Mesenchymal stem cell (in vitro differentiated cells and primary cell): ENCODE measurements around the gene KREMEN1.

Experiments
- DNase-seq: peaks from one replicate; pipeline ENCODE4 v3.0.0-alpha.2; 2013
- H2AFZ ChIP-seq: one replicate; pipeline ENCODE4 v1.6.1; 2013; ENCODE audit warnings: low read depth, mild to moderate bottlenecking, control low read depth, inconsistent platforms, low read length, moderate library complexity
- H2AK5ac ChIP-seq: 2 replicates; pipeline ENCODE4 v1.6.1; 2013; ENCODE audit warnings: low read length, moderate library complexity, mild to moderate bottlenecking, inconsistent platforms; ENCODE audit not compliant: severe bottlenecking
- H2BK120ac ChIP-seq: one replicate; pipeline ENCODE4 v1.6.1; 2013; ENCODE audit warnings: low read depth, mild to moderate bottlenecking, inconsistent platforms, low read length, moderate library complexity
- H2BK12ac ChIP-seq, 2 experiments: one replicate each; pipeline ENCODE4 v1.6.1; 2013; ENCODE audit warnings: inconsistent platforms in 2 of 2, low read length in 2 of 2, mild to moderate bottlenecking in 2 of 2, moderate library complexity in 2 of 2, control low read depth in 1 of 2
- H2BK15ac ChIP-seq: one replicate; pipeline ENCODE4 v1.6.1; 2013; ENCODE audit warnings: mild to moderate bottlenecking, low read depth, inconsistent platforms; ENCODE audit not compliant: poor library complexity, severe bottlenecking
- H2BK5ac ChIP-seq: 2 replicates; pipeline ENCODE4 v1.6.1; 2013; ENCODE audit warnings: low read depth, mild to moderate bottlenecking, low read length, control low read depth, inconsistent platforms; ENCODE audit not compliant: poor library complexity, severe bottlenecking
- H3K14ac ChIP-seq, 2 experiments: one replicate each; pipeline ENCODE4 v1.6.1; 2013; ENCODE audit warnings: inconsistent platforms in 2 of 2, low read length in 2 of 2, control low read depth in 1 of 2, mild to moderate bottlenecking in 1 of 2, moderate library complexity in 1 of 2
- H3K18ac ChIP-seq, 2 experiments: one replicate each; pipeline ENCODE4 v1.6.1; 2013; ENCODE audit warnings: inconsistent platforms in 2 of 2, low read length in 2 of 2, control low read depth in 1 of 2, low read depth in 1 of 2, mild to moderate bottlenecking in 1 of 2
- H3K23ac ChIP-seq, 2 experiments: one replicate each; pipeline ENCODE4 v1.6.1; 2013; ENCODE audit warnings: inconsistent platforms in 2 of 2, low read length in 2 of 2, mild to moderate bottlenecking in 2 of 2, moderate library complexity in 2 of 2, control low read depth in 1 of 2
- H3K27ac ChIP-seq: 2 replicates; pipeline ENCODE4 v1.5.1; 2013; ENCODE audit warnings: mild to moderate bottlenecking, moderate library complexity, low read length, control low read depth, inconsistent platforms; ENCODE audit not compliant: poor library complexity, severe bottlenecking
- H3K27me3 ChIP-seq, 2 experiments: 2 replicates each; pipeline versions ENCODE4 v1.6.1 to v1.7.0; 2013; ENCODE audit warnings: low read length in 2 of 2, mild to moderate bottlenecking in 2 of 2, moderate library complexity in 2 of 2, control low read depth in 1 of 2, inconsistent platforms in 1 of 2; ENCODE audit not compliant: control insufficient read depth in 1 of 2, insufficient read depth in 1 of 2
- H3K36me3 ChIP-seq, 2 experiments: 2 replicates each; pipeline versions ENCODE4 v1.6.1 to v1.7.0; 2013; ENCODE audit warnings: low read length in 2 of 2, control low read depth in 1 of 2, inconsistent platforms in 1 of 2, low read depth in 1 of 2, mild to moderate bottlenecking in 1 of 2; ENCODE audit not compliant: insufficient read depth in 2 of 2, control insufficient read depth in 1 of 2
- H3K4ac ChIP-seq, 2 experiments: one replicate each; pipeline ENCODE4 v1.6.1; 2013; ENCODE audit warnings: inconsistent platforms in 2 of 2, low read length in 2 of 2, mild to moderate bottlenecking in 2 of 2, moderate library complexity in 2 of 2, control low read depth in 1 of 2, low read depth in 1 of 2
- H3K4me1 ChIP-seq: 2 replicates; pipeline ENCODE4 v1.6.1; 2013; ENCODE audit warnings: low read depth, low read length, control low read depth; ENCODE audit not compliant: control insufficient read depth, insufficient read depth
- H3K4me2 ChIP-seq: 2 replicates; pipeline ENCODE4 v1.6.1; 2013; ENCODE audit warnings: low read length, mild to moderate bottlenecking, inconsistent platforms; ENCODE audit not compliant: poor library complexity, severe bottlenecking
- H3K4me3 ChIP-seq, 2 experiments: 2 replicates each; pipeline versions ENCODE4 v1.5.1 to v1.7.0; 2013; ENCODE audit warnings: low read length in 2 of 2, mild to moderate bottlenecking in 2 of 2, control low read depth in 1 of 2, low read depth in 1 of 2; ENCODE audit not compliant: insufficient read depth in 1 of 2
- H3K79me1 ChIP-seq: replicated peaks from 2 replicates; pipeline ENCODE4 v1.6.1; 2013; ENCODE audit warnings: mild to moderate bottlenecking, control low read depth, low read length, inconsistent platforms; ENCODE audit not compliant: poor library complexity, severe bottlenecking
- H3K9ac ChIP-seq: 2 replicates; pipeline ENCODE4 v1.7.0; 2013; ENCODE audit warnings: mild to moderate bottlenecking, low read length, moderate library complexity
- H3K9me3 ChIP-seq: 2 replicates; pipeline ENCODE4 v1.7.0; 2013; ENCODE audit warnings: mild to moderate bottlenecking, low read length; ENCODE audit not compliant: control insufficient read depth
- H4K8ac ChIP-seq: one replicate; pipeline ENCODE4 v1.6.1; 2013; ENCODE audit warnings: inconsistent platforms, mild to moderate bottlenecking, low read length, moderate library complexity
- H4K91ac ChIP-seq: one replicate; pipeline ENCODE4 v1.6.1; 2013; ENCODE audit warnings: mild to moderate bottlenecking, low read length, inconsistent platforms
- WGBS: methylation state at CpG from one replicate; pipeline ENCODE4 v1.1.7; 2013; ENCODE audit warnings: mixed read lengths; 5-methylcytosine and 5-hydroxymethylcytosine counted together

Gene KREMEN1

GRCh38 chr22:29205594-29206371, 132.9 kb downstream of the KREMEN1 start, which contains the start of gene EMID1:
TSS of gene EMID1 (plus strand) at chr22:29205896. CDS start at chr22:29206039, 143 bp downstream.
- H3K4me2 ChIP-seq = peak within 1 kb of the TSS; percentile 84
- peak within 1 kb of the TSS; percentile 58 to 63 for H3K4me3 ChIP-seq
- H4K91ac ChIP-seq = no peak within 1 kb of the TSS
- H3K14ac ChIP-seq = no peak within 1 kb of the TSS
- peak; percentile 42 for DNase-seq
- H2BK5ac ChIP-seq = no peak within 1 kb of the TSS
- H3K27me3 ChIP-seq = peaks cover 43 to 62% of the 10 kb centered on the region in 2 experiments
- H3K4me1 ChIP-seq = peaks cover 6% of the 10 kb centered on the region
- WGBS = 3% methylated on average over 62 of the region's 90 CpGs
- H3K36me3 ChIP-seq = no peaks in the 10 kb centered on the region
- no peak within 1 kb of the TSS for H3K4ac ChIP-seq
- peak within 1 kb of the TSS; percentile 3 to 18 for H3K18ac ChIP-seq
- H3K23ac ChIP-seq = peak within 1 kb of the TSS in 1 of 2 experiments; percentile 34
- no peaks in the 10 kb centered on the region for H3K9me3 ChIP-seq
- no peak within 1 kb of the TSS for H2AK5ac ChIP-seq
- peak within 1 kb of the TSS; percentile 45 for H4K8ac ChIP-seq
- no peaks in the 10 kb centered on the region for H3K79me1 ChIP-seq
- peak within 1 kb of the TSS; percentile 76 for H2BK15ac ChIP-seq
- H2BK12ac ChIP-seq = peak within 1 kb of the TSS in 1 of 2 experiments; percentile 11
- no peak within 1 kb of the TSS for H3K27ac ChIP-seq
- peak within 1 kb of the TSS; percentile 45 for H3K9ac ChIP-seq
- H2AFZ ChIP-seq = peak within 1 kb of the TSS; percentile 67
- H2BK120ac ChIP-seq = peak within 1 kb of the TSS; percentile 27

GRCh38 chr22:29206372-29207242, 133.8 kb downstream of the KREMEN1 start:
- Histone ChIP-seq H4K8ac (peak overlapping the region; percentile 45), H3K4me1 (peaks cover 7% of the 10 kb centered on the region), H3K36me3 (no peaks in the 10 kb centered on the region), H2AK5ac (no peak overlapping the region), H3K9ac (peak overlapping the region; percentile 45), H3K27ac (no peak overlapping the region), H3K27me3 (peaks cover 47 to 59% of the 10 kb centered on the region in 2 experiments), H3K79me1 (no peaks in the 10 kb centered on the region), H2AFZ (peak overlapping the region; percentile 67), H2BK12ac (no peak overlapping the region), H3K14ac (no peak overlapping the region), H3K4me2 (peak overlapping the region; percentile 84), H3K9me3 (no peaks in the 10 kb centered on the region), H3K4ac (no peak overlapping the region), H4K91ac (no peak overlapping the region), H3K23ac (peak overlapping the region in 1 of 2 experiments; percentile 16), H3K4me3 (peak overlapping the region; percentile 58 to 63), H2BK120ac (no peak overlapping the region), H2BK15ac (peak overlapping the region; percentile 76), H2BK5ac (no peak overlapping the region), H3K18ac (peak overlapping the region; percentile 3 to 15)
- no peak for DNase-seq
- WGBS = 53% methylated on average over 17 of the region's 19 CpGs

- H2BK5ac ChIP-seq = no peak overlapping the region
- H3K23ac ChIP-seq = no peak overlapping the region
- 100% methylated on average over 5 of the region's 5 CpGs for WGBS
- peaks cover 45 to 57% of the 10 kb centered on the region in 2 experiments for H3K27me3 ChIP-seq
- H3K18ac ChIP-seq = no peak overlapping the region
- no peaks in the 10 kb centered on the region for H3K79me1 ChIP-seq
- H3K4me2 ChIP-seq = no peak overlapping the region
- no peak overlapping the region for H3K27ac ChIP-seq
- no peak overlapping the region for H3K4ac ChIP-seq
- no peak overlapping the region for H2BK15ac ChIP-seq
- H2BK120ac ChIP-seq = no peak overlapping the region
- H2AFZ ChIP-seq = no peak overlapping the region
- H3K9me3 ChIP-seq = no peaks in the 10 kb centered on the region
- no peak for DNase-seq
- H4K8ac ChIP-seq = no peak overlapping the region
- no peak overlapping the region for H3K14ac ChIP-seq
- no peak overlapping the region for H2AK5ac ChIP-seq
- no peak overlapping the region for H4K91ac ChIP-seq
- H3K9ac ChIP-seq = no peak overlapping the region
- H3K4me3 ChIP-seq = no peak overlapping the region
- peaks cover 7% of the 10 kb centered on the region for H3K4me1 ChIP-seq
- no peak overlapping the region for H2BK12ac ChIP-seq
- H3K36me3 ChIP-seq = no peaks in the 10 kb centered on the region
These were observed 134.4 kb downstream of the KREMEN1 start for GRCh38 chr22:29207243-29207550.
